GM21576 (cell line): ENCODE results near the gene SNCG.
"Not testable (repeated sequence)": the region's sequence is repeated elsewhere in the genome, so short reads cannot be mapped to it uniquely, and the experiment has no call there.

ENCODE experiments used
- ATAC-seq: cut with Tn5 transposase; IDR thresholded peaks from one replicate; pipeline ENCODE4 v1.9.1; 2021; ENCODE audit warnings: mild to moderate bottlenecking, moderate library complexity; ENCODE audit not compliant: unreplicated experiment

SNCG gene

GRCh38 chr10:86944471-86944870, 13.9 kb upstream of the SNCG start:
- ATAC-seq, result no peak

GRCh38 chr10:86944907-86945306, 13.5 kb upstream of the SNCG start:
- no peak for ATAC-seq

- no peak for ATAC-seq
Measured at GRCh38 chr10:86945361-86946212, 12.8 kb upstream of the SNCG start.

DNA sequence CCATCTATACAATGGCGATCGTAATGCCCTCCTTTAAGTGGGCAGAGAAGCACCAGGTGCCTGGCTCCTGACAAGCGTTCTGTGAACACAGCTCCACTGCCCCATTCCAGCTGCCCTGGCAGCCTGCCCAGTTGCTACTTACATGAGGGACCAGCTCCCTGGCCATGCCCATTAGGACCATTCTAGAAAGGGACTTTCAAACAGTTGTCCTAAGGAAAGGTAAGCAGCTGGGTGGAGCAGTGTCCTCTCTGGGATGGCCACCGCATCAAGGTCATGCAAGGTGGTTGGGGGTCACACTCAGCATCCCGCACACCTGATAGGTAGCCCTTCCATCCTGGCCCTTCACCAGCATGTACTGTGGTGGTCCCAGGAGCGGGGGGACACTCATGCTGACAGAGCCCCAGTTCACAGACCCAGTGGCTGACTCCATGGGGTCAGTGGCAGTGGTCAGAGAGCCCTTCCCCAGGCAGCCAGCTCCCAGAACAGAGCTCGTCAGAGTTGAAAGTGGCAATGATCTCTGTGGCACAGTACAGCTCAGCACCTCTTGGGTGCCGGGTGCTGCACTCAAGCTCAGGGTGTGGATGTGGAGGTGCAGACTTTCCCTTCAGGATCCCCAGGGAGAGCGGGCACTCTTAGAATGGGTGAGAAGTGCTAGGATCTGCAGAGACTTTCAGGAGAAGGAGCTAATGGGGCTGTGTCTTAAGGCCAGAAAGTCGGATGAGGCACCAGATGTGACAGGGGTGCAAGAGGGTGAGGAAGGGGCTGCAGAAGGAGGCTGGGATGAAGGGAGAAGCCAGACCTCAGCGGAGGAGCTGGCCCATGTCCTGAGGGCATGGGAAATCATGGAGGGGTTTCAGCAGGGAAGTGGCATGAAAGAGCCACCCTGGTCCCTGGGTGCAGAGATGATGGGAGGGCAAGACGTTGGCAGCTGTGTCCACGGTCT, 11.9 kb upstream of the SNCG start:
- ATAC-seq, result no peak

GRCh38 chr10:86947806-86948205, 10.6 kb upstream of the SNCG start:
- not testable (repeated sequence) for ATAC-seq

DNA sequence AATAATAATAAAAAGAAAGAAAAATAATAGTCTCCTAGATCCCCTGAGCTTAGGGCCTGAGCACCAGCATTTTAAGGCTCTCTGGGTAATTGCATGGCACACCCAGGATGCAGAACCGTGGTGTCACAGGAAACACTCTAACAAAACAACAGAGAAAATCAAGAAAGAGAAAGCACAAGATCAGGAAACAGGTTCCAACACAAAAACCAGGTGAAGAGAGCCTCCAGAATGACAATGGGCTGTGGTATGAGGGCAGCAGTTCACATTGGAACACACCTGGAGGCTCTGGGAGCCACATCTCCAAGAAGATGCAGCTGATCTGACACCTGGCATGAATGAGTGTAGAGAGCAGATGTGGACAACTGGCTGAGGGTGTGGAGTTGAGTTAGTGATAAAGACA, 8.1 kb upstream of the SNCG start:
- ATAC-seq, result no peak

- no peak for ATAC-seq
Measured at GRCh38 chr10:86951184-86951761, 7.1 kb upstream of the SNCG start.

DNA sequence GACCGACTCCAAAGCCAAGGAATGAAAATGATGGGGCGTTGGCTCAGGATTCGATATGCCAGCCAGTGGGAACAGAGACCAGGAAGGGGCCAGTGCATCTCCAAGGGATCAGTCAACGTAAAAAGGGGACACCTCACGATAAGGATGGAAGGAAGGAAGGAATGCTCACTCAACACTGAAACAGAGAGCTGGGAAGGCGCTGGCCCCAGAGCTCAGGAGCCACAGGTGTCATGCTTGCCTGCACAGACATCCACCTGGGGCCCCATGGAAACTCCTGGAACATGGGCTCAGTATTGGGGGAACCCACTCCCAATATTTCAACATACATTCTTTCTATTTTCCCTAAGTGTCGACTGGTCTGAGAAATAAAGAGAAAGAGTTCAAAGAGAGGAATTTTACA, 6.3 kb upstream of the SNCG start:
- no peak for ATAC-seq

- not testable (repeated sequence) for ATAC-seq
Measured at GRCh38 chr10:86952697-86953096, 5.7 kb upstream of the SNCG start.

DNA sequence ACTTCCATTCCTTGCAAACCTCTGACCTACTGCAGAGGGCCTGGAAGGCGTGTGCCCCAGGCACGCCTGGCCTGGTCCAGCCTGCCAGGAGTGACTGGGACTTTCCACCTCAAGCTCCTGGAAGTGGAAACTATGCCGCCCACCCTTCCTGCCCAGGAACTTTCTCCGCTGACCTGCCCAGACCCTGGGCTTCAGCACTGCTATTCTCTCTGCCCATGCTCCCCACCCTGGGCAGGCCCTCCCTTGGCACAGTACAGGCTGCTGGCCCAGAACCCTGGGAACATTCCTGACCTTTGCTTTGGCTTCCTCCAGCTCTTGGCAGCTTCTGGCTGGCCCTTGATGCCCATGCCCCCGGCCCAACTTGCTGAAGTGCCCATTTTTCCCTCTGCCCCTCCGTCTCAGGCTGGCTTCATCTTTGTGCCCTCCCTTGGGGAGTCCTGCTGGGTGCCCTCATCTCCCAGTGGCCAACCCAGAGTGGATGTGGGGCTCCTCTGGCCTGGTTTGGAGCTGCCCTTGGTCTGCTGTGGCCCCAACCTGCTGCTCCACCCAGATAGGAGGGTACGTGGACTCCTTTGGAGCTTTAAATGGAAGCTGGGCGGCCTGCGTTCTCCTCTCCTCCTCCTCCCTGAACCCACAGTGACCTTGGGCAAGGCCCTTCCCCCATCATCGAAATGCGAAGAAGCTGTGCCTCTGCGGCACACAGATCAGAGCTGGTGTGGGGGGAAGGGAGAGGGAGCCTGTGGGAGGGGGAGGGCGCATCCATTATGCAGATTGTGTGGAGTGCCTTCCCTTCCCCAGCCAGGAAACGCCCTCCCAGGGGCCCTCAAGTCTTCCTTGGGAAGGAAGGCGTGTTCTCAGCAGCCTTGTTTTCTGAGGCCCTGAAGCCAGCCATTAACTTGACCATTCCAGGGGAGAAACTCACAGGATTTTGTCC, 4.4 kb upstream of the SNCG start:
- ATAC-seq, result no peak

GRCh38 chr10:86954681-86955500, 3.5 kb upstream of the SNCG start:
- no peak for ATAC-seq

DNA sequence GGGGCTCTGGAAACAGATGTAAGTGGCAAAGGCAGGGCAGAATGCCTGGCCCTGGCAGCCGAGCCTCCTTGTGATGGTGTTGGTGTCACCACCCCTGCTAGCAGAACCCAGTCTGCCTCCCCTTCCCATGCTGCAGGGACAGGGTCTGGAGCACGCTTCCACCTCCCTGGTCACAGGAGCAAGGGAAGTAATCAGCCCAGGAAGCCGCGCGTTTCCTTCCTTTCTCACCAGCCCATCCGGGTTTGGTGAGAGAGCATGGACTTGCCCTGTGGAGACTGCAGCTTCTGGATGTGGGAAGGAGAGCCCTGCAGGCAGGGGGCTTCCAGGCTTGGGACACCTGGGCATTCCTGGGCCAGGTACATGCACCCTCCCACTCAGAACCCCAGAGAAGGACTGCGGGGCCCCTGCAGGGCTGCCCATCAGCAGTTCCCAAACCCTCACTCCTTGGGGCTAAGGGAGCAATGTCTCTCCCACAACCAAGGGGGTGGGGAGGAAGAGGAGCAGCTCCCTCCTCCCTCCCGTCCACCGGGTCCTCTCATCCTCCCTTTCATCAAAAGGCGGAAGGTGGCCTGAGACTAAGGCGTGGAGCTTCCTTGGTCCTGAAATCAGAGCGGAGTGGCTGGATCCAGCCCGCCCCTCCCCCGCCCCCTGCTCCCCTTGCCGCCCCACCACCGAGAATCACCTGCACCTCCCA, 2.8 kb upstream of the SNCG start:
- ATAC-seq, result no peak

DNA sequence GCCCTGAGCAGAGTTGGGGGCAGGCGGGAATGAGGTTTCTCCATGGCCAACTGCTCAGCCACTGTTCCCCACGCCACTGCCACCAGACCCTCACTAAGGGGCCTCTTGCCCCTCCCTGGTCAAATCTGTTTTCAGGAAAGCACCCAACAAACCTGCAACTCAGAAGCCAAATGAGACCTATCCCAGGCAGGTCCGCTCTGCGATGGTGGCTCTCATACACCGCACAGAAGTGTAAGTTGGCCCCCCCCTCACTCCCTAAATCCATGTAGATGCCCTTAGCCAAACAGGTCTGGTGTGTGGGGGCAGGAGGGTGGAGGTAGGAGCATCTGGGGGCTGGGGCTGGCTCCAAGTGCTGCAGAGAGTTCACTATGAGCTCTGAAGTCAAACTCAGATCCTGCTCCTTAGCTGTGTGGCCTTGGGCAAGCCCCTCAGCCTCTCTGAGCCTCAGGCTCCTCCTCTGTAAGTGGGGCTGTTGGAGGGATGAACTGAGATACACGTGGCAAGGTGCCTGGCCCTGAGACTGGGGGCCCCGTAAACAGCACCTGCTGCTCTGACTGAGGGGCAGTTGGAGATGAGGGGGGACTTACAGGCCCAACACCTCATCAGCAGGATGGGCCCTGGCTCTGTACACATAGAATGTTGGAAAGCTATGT, 2.1 kb upstream of the SNCG start:
- ATAC-seq, result no peak

- no peak for ATAC-seq
Measured at GRCh38 chr10:86956848-86957448, 1.5 kb upstream of the SNCG start.

GRCh38 chr10:86957471-86958115, 806 bp upstream of the SNCG start, which contains the start of gene MMRN2:
Gene MMRN2 (minus strand): TSS chr10:86957615. CDS start chr10:86957541, 74 bp downstream.
- no peak for ATAC-seq

DNA sequence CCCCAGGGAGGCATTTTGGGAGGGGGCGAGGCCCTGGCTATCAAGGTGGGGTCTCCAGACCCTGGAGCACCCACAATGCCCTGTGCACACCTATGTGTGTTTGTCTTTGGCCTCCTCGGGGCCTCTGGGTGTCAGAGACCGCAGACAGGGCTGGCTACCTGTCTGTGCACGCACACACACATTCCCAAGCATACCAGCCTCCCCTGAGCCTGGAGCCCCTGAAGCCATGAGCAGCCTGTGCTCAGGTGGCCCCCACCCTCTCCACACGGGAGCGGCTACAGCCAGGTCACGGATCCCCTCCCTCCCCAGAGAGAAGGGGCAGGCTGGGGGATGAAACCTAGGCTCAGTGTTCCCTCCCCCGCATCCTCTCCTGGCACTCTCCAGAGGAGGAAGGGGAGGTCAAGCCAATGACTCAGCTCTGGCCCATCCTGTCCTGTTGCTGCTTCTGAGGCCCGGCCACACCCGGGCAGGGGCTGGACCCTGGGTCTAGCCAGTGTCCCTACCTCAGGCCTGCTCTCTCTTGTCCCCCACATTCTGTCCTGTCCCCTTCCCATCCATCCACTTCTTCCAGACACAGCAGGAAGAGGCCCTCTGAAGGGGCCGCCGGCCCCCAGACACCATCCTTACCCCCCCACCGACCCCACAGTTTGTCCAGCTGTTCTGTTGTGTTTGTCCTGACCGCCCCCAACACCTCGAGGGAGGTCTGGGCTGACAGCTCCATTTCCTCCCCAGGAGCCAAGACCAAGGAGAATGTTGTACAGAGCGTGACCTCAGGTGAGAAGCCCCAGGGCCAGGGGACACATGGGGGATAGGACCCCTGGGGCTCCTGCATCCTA, 720 bp downstream of the SNCG start:
- ATAC-seq, result no peak

DNA sequence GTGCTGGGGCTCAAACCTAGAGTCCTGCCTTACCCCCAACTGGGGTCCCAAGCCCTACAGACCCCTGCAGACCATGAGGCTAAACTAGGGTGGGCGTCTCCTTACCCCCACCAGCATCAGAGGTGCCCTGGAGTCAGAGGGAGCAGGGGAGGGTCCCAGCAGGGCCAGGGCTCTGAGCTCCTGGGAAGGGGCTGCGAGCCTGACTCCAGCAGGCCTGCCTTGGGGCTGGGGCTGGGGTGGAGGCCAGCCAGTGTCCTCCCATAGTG, 1.3 kb downstream of the SNCG start:
- ATAC-seq, result no peak
